Endodermal cell (in vitro differentiated cells): ENCODE results near the gene CD320. TPM values are rescaled to one million over a fixed set of nuclear protein-coding genes. Genes with fewer than 3 reads are reported as not detected.

ENCODE experiments used
- DNase-seq: peaks from one replicate; pipeline ENCODE4 v3.0.0-alpha.2; 2017
- H3K27ac ChIP-seq: 2 replicates; pipeline ENCODE4 v1.5.1; 2013; ENCODE audit warnings: mild to moderate bottlenecking, low read depth, low read length, moderate library complexity
- H3K27me3 ChIP-seq: 2 replicates; pipeline ENCODE4 v1.6.1; 2013; ENCODE audit warnings: mild to moderate bottlenecking, low read length, moderate library complexity; ENCODE audit not compliant: insufficient read depth, control insufficient read depth, poor library complexity, severe bottlenecking
- H3K36me3 ChIP-seq: 2 replicates; pipeline ENCODE4 v1.7.0; 2013; ENCODE audit warnings: mild to moderate bottlenecking, low read length, moderate library complexity; ENCODE audit not compliant: control insufficient read depth, insufficient read depth
- H3K4me1 ChIP-seq: one replicate; pipeline ENCODE4 v1.7.0; 2013; ENCODE audit warnings: low read length; ENCODE audit not compliant: control insufficient read depth, insufficient read depth
- H3K4me3 ChIP-seq: 2 replicates; pipeline ENCODE4 v1.5.1; 2013; ENCODE audit warnings: mild to moderate bottlenecking, low read length, moderate library complexity
- H3K9ac ChIP-seq: 2 replicates; pipeline ENCODE4 v1.6.1; 2013; ENCODE audit warnings: mild to moderate bottlenecking, low read length, moderate library complexity; ENCODE audit not compliant: poor library complexity, severe bottlenecking; ENCODE audit errors: extremely low read depth
- H3K9me3 ChIP-seq: 2 replicates; pipeline ENCODE4 v1.6.1; 2013; ENCODE audit warnings: mild to moderate bottlenecking, low read length, moderate library complexity; ENCODE audit not compliant: control insufficient read depth
- H3K27ac Mint-ChIP-seq: 2 replicates; pipeline ENCODE4 v1.8.0; 2020; ENCODE audit warnings: mixed read lengths
- H3K27me3 Mint-ChIP-seq: 2 replicates; pipeline ENCODE4 v1.8.0; 2021; ENCODE audit warnings: mild to moderate bottlenecking, mixed read lengths; ENCODE audit not compliant: insufficient read depth
- H3K36me3 Mint-ChIP-seq: 2 replicates; pipeline ENCODE4 v1.8.0; 2020; ENCODE audit warnings: low read depth, mixed read lengths
- H3K4me1 Mint-ChIP-seq: 2 replicates; pipeline ENCODE4 v1.8.0; 2020; ENCODE audit warnings: mixed read lengths
- H3K4me3 Mint-ChIP-seq: 2 replicates; pipeline ENCODE4 v1.8.0; 2020; ENCODE audit warnings: mild to moderate bottlenecking, moderate library complexity, mixed read lengths
- H3K9me3 Mint-ChIP-seq: 2 replicates; pipeline ENCODE4 v1.8.0; 2020; ENCODE audit warnings: mild to moderate bottlenecking, mixed read lengths
- whole genome bisulfite sequencing, 2 experiments: methylation state at CpG; one replicate each; pipeline versions ENCODE4 v1.1.5 to v1.1.7; 2013; ENCODE audit warnings: missing lambda C conversion rate in 2 of 2, mixed read lengths in 1 of 2; ENCODE audit not compliant: insufficient coverage in 1 of 2, insufficient read length in 1 of 2; 5-methylcytosine and 5-hydroxymethylcytosine counted together
- total RNA-seq, 2 donors: library from RNA; stranded (reverse); fragmentation: NEBNext Ultra II Directional in 1 of 2; extraction: Animal tissue kit (Norgen Biotek cat#: 25700) in 1 of 2; gene quantifications; 2 replicates in 1 of 2; 3 replicates in 1 of 2; pipeline ENCODE4 v1.2.1, GENCODE V29; 2021
- TF ChIP-seq, protein P1 (sequence below): fragments of 200-600 bp; sonication (generic); conservative IDR thresholded peaks from 2 replicates; pipeline ENCODE4 v1.5.0; 2021; ENCODE audit warnings: antibody characterized with exemption, mild to moderate bottlenecking

The CD320 gene
- total RNA-seq, 2 donors from 2014 or later: 63.4 to 72.7 TPM

DNA sequence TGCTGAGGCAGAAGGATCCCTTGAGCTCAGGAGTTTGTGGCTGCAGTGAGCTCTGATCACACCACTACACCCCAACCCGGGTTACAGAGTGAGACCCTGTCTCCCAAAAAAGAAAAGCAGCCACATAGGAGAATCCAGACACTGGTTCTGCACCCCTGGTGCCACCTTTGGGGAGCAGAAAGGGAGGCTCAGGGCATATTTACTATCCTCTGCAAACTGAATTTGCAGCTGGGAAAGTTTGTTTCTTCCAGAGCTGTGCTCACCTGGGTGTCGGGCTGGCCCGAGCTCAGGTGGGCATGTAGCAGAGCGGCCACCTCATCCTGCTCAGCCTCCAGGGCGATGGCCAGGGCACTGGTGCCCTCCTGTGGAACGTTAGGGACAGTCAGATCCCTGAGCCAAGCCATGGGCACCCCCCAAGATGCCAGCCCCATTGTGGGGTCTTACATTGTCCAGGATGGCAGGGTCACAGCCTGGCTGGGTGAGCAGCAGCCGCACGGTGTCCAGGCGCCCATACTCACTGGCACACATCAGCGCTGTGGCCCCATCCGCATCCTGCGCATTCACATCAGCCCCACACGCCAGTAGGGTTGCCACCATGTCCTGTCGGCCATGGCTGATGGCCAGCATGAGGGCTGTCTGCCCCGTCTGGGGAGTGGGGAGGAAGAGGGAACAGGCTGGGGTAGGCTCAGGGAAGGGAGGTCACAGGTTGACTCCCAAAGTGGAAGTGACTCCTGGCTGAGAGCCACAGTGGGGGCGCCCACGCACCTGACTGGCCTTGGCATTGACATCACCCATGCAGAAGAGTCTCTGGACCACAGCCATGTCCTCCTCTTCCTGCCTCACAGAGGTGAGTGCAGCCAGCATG is 16.3 kb upstream of the CD320 start:
- Histone ChIP-seq H3K4me3 (no peak overlapping the region), H3K36me3 (peaks cover 24% of the 10 kb centered on the region), H3K27ac (no peak overlapping the region), H3K9me3 (no peaks in the 10 kb centered on the region), H3K4me1 (peaks cover 6% of the 10 kb centered on the region), H3K9ac (no peak overlapping the region), H3K27me3 (no peaks in the 10 kb centered on the region)
- Mint-ChIP-seq H3K4me1 (peaks cover 21% of the 10 kb centered on the region), H3K27me3 (peaks cover 14% of the 10 kb centered on the region), H3K27ac (no peak overlapping the region), H3K9me3 (peaks cover 9% of the 10 kb centered on the region), H3K4me3 (no peak overlapping the region), H3K36me3 (peaks cover 18% of the 10 kb centered on the region)
- 90 to 95% methylated on average over 9 to 17 of the region's 17 CpGs for WGBS, 2 experiments
- DNase-seq: peak; percentile 79
- TF ChIP-seq, protein P1, sequence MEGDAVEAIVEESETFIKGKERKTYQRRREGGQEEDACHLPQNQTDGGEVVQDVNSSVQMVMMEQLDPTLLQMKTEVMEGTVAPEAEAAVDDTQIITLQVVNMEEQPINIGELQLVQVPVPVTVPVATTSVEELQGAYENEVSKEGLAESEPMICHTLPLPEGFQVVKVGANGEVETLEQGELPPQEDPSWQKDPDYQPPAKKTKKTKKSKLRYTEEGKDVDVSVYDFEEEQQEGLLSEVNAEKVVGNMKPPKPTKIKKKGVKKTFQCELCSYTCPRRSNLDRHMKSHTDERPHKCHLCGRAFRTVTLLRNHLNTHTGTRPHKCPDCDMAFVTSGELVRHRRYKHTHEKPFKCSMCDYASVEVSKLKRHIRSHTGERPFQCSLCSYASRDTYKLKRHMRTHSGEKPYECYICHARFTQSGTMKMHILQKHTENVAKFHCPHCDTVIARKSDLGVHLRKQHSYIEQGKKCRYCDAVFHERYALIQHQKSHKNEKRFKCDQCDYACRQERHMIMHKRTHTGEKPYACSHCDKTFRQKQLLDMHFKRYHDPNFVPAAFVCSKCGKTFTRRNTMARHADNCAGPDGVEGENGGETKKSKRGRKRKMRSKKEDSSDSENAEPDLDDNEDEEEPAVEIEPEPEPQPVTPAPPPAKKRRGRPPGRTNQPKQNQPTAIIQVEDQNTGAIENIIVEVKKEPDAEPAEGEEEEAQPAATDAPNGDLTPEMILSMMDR: peak; percentile 49

DNA sequence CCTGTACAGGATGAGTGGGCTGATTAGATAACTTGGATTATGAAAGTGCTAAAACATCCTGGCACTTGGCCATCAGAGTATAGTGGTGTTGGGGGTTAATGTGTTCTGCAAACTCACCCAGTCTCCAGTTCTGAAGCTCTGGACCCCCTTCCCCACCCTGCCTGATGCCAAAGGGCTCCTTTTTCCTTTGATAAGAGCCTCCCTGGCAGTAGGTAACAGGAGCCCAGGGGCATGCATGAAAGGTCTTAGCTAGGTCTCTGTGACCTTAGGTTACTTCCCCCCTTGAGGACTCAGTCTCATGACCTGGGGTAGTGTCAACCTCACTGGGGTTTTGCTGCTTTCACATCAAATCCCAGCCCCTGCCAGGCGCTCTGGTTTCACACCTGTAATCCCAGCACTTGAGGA is 15.6 kb upstream of the CD320 start:
- Histone ChIP-seq H3K36me3 (peaks cover 24% of the 10 kb centered on the region), H3K9ac (no peak overlapping the region), H3K27me3 (no peaks in the 10 kb centered on the region), H3K9me3 (no peaks in the 10 kb centered on the region), H3K27ac (no peak overlapping the region), H3K4me1 (peaks cover 6% of the 10 kb centered on the region), H3K4me3 (no peak overlapping the region)
- TF ChIP-seq, protein P1: no peak
- DNase-seq: no peak
- H3K27me3 Mint-ChIP-seq: peaks cover 14% of the 10 kb centered on the region
- no peak overlapping the region for H3K27ac Mint-ChIP-seq
- H3K4me3 Mint-ChIP-seq: no peak overlapping the region
- peaks cover 21% of the 10 kb centered on the region for H3K4me1 Mint-ChIP-seq
- peaks cover 19% of the 10 kb centered on the region for H3K36me3 Mint-ChIP-seq
- 90 to 100% methylated on average over 1 of the region's 1 CpG for WGBS, 2 experiments
- peaks cover 9% of the 10 kb centered on the region for H3K9me3 Mint-ChIP-seq

DNA sequence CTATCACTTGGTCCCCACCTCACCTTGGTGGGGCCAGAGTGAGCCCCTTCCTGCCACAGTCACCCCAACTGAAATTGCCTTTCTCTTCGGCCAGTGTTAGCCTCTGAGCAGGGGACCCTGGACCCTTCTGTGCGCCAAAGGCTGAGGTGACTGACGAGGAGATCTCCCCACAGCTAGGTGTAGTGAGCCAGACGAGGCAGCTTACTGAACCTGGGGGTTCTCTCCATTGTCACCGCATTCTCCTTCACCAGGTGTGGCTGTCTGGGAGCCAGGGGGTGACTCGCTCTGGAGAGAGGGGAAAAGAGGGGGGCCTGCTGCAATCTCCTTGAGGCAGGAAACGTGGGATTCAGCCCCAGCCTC is 14.5 kb upstream of the CD320 start:
- H3K4me1 Mint-ChIP-seq: peaks cover 21% of the 10 kb centered on the region
- Histone ChIP-seq H3K4me1 (peaks cover 6% of the 10 kb centered on the region), H3K9ac (peak overlapping the region; percentile 99), H3K36me3 (peaks cover 27% of the 10 kb centered on the region), H3K27ac (no peak overlapping the region), H3K9me3 (no peaks in the 10 kb centered on the region), H3K4me3 (peak overlapping the region; percentile 91), H3K27me3 (no peaks in the 10 kb centered on the region)
- peak overlapping the region; percentile 92 for H3K4me3 Mint-ChIP-seq
- TF ChIP-seq, protein P1: no peak
- H3K27me3 Mint-ChIP-seq: peaks cover 5% of the 10 kb centered on the region
- H3K36me3 Mint-ChIP-seq: peaks cover 20% of the 10 kb centered on the region
- H3K27ac Mint-ChIP-seq: peak overlapping the region; percentile 100
- no peak for DNase-seq
- WGBS, 2 experiments: 80 to 90% methylated on average over 4 to 7 of the region's 7 CpGs
- peaks cover 9% of the 10 kb centered on the region for H3K9me3 Mint-ChIP-seq
